ENCODE results near the gene AMT.

AMT gene

DNA sequence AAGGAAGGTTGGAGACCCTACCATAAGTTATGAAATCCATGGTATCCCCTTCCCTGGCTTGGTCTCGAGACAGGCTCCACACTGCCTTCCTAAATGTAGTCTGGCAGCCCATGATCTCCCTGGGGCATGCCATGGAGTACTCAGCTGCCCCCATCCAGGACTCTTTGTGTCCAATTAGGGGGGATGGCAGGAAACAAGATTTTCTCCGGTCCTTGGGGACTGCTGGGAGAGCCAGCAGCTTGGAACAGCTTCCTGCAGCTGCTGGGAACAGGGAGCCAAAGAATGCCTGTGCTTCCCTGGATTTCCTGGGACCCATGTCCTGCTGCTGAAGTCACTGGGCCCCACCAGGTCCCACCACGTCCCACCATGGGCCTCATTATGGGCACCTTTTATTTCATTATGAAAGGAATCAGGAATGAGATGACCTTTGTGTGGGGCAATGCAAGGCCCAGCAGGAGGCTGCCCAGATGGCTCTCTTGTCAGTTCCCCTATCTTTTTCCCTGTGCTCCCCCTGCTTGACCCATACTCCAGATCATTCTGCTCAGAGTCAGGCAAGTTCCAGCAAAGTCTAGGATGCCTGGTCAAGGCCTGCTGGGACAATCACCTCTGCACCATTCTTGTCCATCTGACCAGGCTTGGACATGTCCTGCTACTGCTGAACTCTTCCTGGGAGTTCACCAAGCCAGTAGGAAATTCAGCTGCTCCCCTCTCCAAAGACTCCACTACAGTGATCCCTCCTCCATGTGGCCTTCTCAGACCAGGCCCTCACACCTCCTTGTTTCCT, 32.8 kb upstream of the AMT start:
- DNase-seq (ENCODE audit: low spot score), result no peak
- TF ChIP-seq, protein P1, sequence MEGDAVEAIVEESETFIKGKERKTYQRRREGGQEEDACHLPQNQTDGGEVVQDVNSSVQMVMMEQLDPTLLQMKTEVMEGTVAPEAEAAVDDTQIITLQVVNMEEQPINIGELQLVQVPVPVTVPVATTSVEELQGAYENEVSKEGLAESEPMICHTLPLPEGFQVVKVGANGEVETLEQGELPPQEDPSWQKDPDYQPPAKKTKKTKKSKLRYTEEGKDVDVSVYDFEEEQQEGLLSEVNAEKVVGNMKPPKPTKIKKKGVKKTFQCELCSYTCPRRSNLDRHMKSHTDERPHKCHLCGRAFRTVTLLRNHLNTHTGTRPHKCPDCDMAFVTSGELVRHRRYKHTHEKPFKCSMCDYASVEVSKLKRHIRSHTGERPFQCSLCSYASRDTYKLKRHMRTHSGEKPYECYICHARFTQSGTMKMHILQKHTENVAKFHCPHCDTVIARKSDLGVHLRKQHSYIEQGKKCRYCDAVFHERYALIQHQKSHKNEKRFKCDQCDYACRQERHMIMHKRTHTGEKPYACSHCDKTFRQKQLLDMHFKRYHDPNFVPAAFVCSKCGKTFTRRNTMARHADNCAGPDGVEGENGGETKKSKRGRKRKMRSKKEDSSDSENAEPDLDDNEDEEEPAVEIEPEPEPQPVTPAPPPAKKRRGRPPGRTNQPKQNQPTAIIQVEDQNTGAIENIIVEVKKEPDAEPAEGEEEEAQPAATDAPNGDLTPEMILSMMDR (IDR thresholded peaks at IDR 0.05; ENCODE audit: extremely low read depth, insufficient read depth, missing control alignments), result no peak
- in situ Hi-C loops (cut with MboI; ENCODE audit: low pct_unique_long_range_greater_than_20kb, low sequenced_read_pairs, unreplicated experiment), result no loop called here

DNA sequence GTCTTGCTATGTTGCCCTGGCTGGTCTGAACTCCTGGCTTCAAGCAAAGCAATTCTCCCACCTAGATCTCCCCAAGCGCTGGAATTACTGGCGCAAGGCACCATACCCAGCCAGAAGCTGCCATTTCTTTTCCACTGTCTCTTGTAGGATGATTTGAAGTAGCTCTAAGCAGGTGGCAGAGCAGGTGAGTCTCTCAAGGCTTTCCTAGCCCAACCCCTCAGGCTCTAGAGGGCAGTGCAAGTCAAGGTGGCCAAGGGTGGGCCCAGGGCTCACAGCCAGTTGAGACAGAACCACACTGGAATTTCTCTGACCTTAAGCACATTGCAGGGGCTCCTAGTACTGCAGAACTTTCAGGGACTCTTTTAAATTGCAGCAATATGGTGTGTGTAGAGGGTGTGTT, 32.2 kb upstream of the AMT start:
- TF ChIP-seq, protein P1 (IDR thresholded peaks at IDR 0.05; ENCODE audit: extremely low read depth, insufficient read depth, missing control alignments), result peak; percentile 46
- in situ Hi-C loops (cut with MboI; ENCODE audit: low pct_unique_long_range_greater_than_20kb, low sequenced_read_pairs, unreplicated experiment), result no loop called here
- no peak for DNase-seq (ENCODE audit: low spot score)

DNA sequence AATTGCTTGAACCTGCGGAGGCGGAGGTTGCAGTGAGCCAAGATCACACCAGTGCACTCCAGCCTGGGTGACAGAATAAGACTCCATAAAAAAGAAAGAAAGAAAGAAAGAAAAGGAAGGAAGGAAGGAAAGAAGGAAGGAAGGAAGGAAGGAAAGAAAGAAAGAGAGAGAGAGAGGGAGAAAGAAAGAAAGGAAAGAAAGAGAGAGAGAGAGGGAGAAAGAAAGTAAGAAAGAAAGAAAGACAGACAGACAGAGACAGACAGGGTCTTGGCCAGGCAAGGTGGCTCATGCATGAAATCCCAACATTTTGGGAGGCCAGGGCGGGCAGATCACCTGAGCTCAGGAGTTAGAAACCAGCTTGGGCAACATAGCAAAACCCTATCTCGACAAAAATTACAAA, 31.3 kb upstream of the AMT start:
- in situ Hi-C loops (cut with MboI; ENCODE audit: low pct_unique_long_range_greater_than_20kb, low sequenced_read_pairs, unreplicated experiment), result no loop called here
- TF ChIP-seq, protein P1 (IDR thresholded peaks at IDR 0.05; ENCODE audit: extremely low read depth, insufficient read depth, missing control alignments), result no peak
- DNase-seq (ENCODE audit: low spot score), result no peak

DNA sequence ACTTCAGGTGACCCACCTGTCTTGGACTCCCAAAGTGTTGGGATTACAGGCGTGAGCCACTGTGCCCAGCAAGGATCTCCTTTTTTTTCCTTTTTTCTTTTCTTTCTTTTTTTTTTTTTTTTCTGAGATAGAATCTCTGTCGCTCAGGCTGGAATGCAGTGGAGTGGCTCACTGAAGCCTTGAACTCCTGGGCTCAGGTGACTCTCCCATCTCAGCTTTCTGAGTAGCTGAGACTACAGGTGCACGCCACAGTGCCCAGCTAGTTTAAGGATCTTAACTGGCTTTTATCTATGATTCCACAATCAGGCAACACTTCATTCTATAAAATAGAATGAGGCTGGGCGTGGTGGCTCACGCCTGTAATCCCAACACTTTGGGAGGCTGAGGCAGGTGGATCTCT, 23.1 kb upstream of the AMT start:
- in situ Hi-C loops (cut with MboI; ENCODE audit: low pct_unique_long_range_greater_than_20kb, low sequenced_read_pairs, unreplicated experiment), result loop anchor here (25.0 kb wide), 1 partner anchor 283 kb away; the partner anchor contains the start of genes CCDC71 and KLHDC8B
- TF ChIP-seq, protein P1 (IDR thresholded peaks at IDR 0.05; ENCODE audit: extremely low read depth, insufficient read depth, missing control alignments), result no peak
- no peak for DNase-seq (ENCODE audit: low spot score)

DNA sequence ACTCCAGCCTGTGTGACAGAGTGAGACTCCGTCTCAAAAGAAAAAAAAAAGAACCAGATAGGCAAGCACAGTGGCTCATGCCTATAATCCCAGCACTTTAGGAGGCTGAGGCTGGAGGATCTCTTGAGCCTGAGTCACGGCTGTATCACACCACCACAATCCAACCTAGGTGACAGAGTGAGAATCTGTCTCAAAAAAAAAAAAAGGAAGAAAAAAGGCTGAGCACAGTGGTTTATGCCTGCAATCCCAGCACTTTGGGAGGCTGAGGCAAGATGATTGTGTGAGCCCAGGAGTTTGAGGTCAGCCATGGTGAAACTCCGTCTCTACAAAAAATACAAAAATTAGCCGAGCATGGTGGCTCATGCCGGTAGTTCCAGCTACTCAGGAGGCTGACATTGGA, 12.5 kb upstream of the AMT start:
- TF ChIP-seq, protein P1 (IDR thresholded peaks at IDR 0.05; ENCODE audit: extremely low read depth, insufficient read depth, missing control alignments), result no peak
- DNase-seq (ENCODE audit: low spot score), result no peak
- in situ Hi-C loops (cut with MboI; ENCODE audit: low pct_unique_long_range_greater_than_20kb, low sequenced_read_pairs, unreplicated experiment), result loop anchor here (10.0 to 25.0 kb wide), 2 partner anchors 90 to 272 kb away; partner anchors contain the start of genes CCDC71, KLHDC8B and USP4

DNA sequence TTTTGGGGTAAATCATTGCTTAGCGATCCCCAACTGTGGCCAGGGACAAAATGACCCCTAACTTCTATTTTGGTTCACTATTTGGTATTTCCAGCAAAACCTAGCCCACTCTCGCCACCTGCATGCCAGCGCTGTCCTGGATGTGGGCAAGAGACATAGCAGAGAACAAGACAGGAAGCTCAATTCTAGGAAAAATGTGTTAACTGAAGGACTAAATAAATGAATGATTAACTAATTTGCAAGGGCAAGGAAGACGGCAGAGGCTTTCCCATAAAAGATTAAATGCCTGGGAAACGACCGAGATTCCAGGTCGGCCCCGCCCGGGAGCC, 6.4 kb upstream of the AMT start:
- DNase-seq (ENCODE audit: low spot score), result no peak

More for the DNA sequence above, 6.4 kb upstream of the AMT start:
- TF ChIP-seq, protein P1 (IDR thresholded peaks at IDR 0.05; ENCODE audit: extremely low read depth, insufficient read depth, missing control alignments), result peak; percentile 19
- in situ Hi-C loops (cut with MboI; ENCODE audit: low pct_unique_long_range_greater_than_20kb, low sequenced_read_pairs, unreplicated experiment), result loop anchor here (25.0 kb wide), 1 partner anchor 266 kb away; the partner anchor contains the start of genes CCDC71 and KLHDC8B

Measured in GM13977 (cell line).